GM19397 (cell line): Measurements from ENCODE around the gene ZNF141.
A peak's percentile ranks its signal among the peaks of the same experiment; 100 is the strongest.
"Not testable (repeated sequence)": the region's sequence is repeated elsewhere in the genome, so short reads cannot be mapped to it uniquely, and the experiment has no call there.

Experiments
- ATAC-seq: cut with Tn5 transposase; IDR thresholded peaks from one replicate; pipeline ENCODE4 v1.9.1; 2021; ENCODE audit warnings: mild to moderate bottlenecking, moderate library complexity; ENCODE audit not compliant: unreplicated experiment

The ZNF141 gene

GRCh38 chr4:337143-337931, at the start of gene ZNF141:
TSS of gene ZNF141 (plus strand) at chr4:337814. CDS start at chr4:337984, 170 bp downstream.
- ATAC-seq: peak; percentile 92

DNA sequence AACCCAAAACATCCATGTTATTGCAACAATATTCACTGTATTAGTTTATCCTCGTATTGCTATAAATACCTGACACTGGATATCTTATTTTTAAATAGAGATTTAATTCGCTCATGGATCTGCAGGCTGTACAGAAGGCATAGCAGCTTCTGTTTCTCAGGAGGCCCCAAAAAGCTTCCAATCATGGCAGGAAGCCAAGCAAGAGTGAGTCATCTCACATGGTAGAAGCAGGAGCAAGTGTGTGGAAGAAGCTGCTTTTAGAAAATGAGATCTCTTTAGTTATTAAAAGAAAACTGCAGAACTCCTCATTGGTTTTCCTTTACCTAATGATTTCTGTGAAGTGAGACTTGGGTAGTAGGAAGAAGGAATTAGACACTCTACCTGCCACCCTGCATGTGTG, 48.7 kb upstream of the ZNF141 start:
- no peak for ATAC-seq

GRCh38 chr4:294732-295131, 42.9 kb upstream of the ZNF141 start:
- no peak for ATAC-seq

GRCh38 chr4:302381-302780, 35.2 kb upstream of the ZNF141 start:
- no peak for ATAC-seq

DNA sequence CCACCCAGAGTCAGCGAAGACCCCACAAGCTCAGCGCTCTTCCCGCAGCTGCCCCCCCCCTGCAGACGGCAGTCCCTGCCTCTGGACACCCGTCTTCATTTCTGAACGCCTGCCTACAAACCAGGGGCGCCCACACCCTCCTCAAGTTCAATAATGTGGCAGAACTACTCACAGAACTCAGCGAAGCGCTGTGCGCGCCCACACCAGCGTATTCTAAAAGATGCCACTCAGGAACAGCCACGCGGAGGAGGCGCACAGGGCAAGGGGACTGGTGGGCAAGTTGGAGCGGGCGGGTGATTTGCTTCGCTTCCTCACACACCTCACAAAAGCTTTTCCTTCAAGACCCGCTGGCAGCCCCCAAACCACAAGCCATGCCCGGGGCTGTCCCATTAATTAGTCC, 33.1 kb upstream of the ZNF141 start:
- not testable (repeated sequence) for ATAC-seq

DNA sequence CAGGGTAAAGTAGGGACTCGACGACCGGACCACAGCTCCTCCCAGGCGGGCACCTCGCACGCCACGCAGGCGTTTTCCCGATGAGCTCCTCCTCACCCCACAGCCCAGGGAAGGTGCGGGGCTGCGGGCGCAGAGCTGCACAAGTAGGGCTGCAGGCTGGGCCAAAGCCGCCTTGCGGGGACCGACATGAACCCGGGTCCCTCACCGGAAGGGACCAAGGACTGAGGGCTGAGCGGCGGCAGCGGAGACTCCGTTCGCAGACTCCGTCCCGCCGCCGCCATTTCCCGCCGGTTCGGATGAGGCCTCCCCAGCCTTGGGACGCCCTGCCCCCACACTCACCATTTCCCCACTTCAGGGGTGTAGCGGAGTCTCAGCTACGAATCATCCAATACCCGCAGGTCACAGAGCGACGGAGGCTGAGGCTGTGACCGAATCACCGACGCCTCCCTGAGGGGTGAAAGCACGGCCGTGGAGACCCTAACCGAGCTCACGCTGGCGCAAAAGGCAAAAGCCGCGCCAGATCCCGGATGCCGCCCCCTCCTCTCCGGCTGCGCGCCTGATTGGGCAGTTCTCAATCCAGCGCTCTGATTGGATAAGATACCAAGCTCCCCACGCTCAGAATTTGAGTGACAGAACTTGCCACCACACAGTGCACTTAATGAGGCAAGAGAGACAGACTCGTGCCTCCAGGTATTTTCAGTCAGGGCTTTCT, 32.5 kb upstream of the ZNF141 start, which contains the start of gene ZNF732:
Gene ZNF732, minus strand, starts transcription at position 506 of the 712 bp plus-strand sequence. Its CDS starts 164 bp downstream, at position 342.
- no peak for ATAC-seq

DNA sequence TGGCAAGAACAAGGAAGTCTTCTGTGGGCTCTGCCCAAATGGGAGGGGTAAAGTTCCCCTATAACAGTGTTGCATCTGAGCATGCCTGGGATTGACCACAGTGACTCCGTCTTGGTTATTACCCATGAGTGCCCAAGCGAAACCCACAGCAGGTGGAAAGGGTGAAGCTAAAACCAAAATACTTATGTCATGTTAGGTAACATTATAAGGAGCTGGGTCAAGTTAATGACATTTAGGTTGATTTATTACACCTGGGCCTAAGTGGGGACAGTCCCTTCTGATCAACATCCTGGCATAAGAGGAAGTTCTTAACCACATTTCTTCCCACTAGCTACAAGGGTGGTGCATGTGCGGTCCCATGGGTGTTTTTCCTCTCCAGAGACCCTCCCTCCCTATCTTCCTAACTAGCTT, 31.1 kb upstream of the ZNF141 start:
- no peak for ATAC-seq

GRCh38 chr4:309807-310206, 27.8 kb upstream of the ZNF141 start:
- no peak for ATAC-seq

GRCh38 chr4:314296-314903, 23.2 kb upstream of the ZNF141 start:
- no peak for ATAC-seq

GRCh38 chr4:328729-329128, 8.9 kb upstream of the ZNF141 start:
- ATAC-seq: no peak

GRCh38 chr4:335515-335914, 2.1 kb upstream of the ZNF141 start:
- no peak for ATAC-seq

DNA sequence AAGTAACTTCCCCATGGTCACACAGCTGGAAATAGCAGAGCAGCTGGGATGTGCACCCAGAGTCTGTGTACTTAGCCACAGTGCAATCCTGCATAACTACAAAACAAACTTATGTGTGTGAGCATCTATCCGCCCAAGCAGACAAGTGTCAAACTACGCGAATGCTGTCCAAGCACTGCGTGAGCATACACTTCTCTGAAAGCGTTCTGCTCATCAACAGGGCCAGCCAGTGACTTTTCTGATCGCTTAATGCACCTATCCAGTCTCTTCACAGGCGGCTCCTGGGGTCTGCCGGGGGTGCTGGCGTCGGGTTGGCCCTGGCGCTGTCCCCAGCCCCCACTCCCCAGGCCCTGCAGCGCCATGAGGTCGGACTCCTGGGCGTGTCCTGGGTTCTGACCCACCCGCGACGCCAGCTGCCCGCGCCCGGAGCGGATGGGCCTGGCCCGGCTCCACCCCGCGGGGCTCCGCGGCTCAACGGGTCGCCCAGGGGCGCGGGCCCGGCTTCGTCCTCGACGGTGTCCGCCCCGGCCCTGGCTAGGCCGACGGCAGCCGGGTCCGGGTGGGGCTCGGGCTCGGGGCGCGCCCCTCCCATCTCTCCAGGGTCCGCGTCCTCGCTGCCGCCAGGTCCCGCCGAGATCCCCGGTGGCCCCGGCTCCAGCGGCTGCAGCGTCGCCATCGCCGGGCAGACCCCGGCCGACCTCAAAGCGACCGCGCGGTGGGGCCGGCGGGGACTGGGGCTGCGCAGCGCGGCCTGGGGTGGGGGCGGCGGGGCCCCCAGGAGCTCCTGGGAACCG, 1.3 kb upstream of the ZNF141 start:
- no peak for ATAC-seq

- ATAC-seq: no peak
Measured at GRCh38 chr4:336893-337142, 796 bp upstream of the ZNF141 start.

GRCh38 chr4:337932-338758, 531 bp downstream of the ZNF141 start:
- ATAC-seq: peak; percentile 34

DNA sequence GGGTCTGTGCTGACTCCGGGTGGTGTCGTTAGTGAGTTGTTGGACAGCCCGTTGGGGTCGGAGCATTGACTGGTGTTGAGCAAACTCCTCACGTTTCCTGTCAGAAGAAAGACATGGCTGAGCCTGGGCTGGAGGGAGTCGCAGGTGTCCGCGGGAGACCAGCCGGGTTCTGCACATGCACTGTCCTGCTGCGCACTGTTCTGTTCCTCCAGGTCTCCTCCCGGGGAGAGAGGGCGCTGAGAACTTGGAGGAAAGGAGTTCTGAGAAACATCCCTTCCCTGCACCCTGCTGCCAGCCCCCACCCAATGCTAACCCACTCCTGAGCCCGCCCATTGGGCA, 1.1 kb downstream of the ZNF141 start:
- ATAC-seq: no peak

DNA sequence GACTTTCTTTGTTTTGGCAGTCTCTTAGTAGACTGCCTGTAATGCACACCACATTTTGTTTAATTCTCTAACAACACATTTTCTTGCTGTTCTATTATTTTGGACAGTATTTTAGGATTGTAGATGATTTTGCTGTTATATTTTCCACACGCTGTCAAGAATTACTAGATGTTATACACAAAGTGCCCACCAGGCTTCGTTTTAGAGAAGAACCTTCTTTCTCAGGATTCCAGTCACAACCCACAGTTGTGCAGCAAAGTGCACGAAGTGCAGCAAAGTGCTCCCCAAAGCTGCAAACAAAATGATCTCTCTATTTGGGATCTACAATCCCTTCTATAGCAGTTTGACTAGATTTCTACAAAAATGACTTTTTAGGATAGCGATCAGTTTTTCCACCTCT, 2.4 kb downstream of the ZNF141 start:
- no peak for ATAC-seq

- no peak for ATAC-seq
Measured at GRCh38 chr4:373062-373839, 35.6 kb downstream of the ZNF141 start.

DNA sequence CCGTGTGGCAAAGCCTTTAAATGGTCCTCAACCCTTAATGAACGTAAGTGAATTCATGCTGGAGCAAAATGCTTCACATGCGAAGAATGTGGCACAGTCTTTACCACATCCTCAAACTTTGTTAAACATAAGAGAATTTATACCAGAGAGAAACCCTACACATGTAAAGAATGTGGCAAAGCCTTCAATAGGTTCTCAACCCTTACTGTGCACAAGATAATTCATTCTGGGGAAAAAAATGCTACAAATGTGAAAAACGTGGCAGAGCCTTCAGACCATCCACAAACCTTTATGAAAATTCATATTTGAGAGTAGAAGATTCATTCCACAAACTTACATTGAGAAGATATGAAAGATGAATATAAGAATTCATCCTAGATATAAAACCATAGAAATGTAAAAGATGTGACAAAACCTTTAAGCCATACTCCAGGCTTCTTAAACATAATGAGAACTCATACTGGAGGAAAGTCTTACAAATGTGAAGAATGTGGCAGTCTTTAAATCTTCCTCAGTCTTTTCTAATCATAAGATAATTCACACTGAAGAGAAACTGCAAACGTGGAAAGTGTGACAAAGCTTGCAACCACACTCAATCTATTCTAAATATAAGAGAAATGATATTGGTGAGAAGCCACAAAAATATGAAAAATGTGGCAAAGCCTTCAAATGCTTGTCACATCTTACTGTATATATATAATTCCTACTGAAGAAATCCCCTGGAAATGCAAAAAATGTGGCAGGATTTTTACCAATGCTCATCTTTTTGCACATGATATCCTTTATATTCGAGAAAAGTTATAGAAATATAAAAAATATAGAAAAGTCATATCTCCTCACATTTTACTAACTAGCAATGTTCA, 36.9 kb downstream of the ZNF141 start:
- no peak for ATAC-seq
